Measurements from ENCODE around the gene SHISA5. TPM values are rescaled to one million over a fixed set of nuclear protein-coding genes. Genes with fewer than 3 reads are reported as not detected.

Gene SHISA5
- polyA plus RNA-seq, 2 of the 4 experiments (the other 2 are of a cell fraction), result 87.5 to 94.3 TPM

DNA sequence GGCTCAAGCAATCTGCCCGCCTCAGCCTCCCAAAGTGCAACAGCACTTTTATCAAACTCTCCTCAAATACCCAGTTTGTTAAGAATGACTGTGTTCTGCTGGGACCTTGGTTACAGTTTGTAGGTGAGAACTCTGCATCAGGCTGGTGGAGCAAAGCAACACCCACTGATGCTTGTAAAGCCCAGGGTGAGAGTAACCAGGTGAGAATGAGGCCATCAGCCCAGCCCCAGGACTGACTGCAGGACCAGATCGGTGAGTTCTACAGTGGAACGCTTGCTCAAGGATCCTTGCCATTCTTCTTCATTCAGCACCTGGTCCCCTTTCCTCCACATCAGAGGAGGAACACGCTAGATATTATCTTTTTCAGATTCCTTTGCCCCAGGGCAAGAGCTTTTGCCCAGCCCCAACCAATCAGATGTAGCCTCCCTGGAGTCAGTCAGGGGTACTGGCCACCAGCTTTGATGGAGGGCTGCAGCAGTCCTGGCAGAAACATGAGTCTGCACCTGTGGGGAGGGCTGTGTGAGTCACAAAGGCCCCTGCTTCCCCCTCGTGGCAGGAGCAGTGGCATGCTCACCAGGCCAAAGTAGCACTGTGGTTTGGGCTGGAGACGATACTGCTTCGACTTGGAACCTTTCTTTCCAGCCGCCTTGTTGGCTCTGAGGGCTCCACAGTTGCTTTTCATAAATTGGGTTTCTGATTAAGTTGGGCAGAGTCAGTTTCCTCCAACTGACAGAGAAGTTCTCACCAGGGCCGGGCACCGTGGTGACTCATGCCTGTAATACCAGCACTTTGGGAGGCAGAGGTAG lies 3.5 kb upstream of the SHISA5 start (continued):
- TF ChIP-seq, protein P1, sequence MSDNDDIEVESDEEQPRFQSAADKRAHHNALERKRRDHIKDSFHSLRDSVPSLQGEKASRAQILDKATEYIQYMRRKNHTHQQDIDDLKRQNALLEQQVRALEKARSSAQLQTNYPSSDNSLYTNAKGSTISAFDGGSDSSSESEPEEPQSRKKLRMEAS (IDR thresholded peaks at IDR 0.05), result peak; percentile 67
- TF ChIP-seq CHD2 (IDR thresholded peaks at IDR 0.05; ENCODE audit: low read length, partially characterized antibody), result no peak
- TF ChIP-seq, protein P2, sequence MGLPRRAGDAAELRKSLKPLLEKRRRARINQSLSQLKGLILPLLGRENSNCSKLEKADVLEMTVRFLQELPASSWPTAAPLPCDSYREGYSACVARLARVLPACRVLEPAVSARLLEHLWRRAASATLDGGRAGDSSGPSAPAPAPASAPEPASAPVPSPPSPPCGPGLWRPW (IDR thresholded peaks at IDR 0.05), result no peak

DNA sequence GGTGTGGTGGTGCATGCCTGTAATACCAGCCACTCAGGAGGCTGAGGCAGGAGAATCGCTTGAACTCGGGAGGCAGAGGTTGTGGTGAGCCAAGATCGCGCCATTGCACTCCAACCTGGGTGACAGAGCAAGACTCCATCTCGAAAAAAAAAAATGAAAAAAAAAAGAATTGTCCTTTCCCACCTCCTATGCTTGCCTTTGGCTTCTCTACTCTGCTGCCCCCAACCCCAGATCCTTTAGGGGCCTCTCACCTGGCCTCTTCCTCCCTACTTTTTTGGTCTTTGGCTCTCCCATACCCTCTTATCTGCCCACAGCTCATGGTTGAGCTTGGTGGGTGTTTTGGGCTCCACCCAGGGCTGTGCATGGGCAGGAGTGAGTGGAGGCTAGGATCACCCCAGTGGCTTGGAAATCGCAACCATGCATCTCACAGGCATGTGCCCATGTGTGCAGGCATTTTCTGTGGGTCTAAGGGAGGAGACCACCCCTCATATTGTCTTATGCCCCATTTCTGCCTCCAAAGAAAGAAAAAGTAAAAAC lies 2.1 kb upstream of the SHISA5 start:
- ATAC-seq (no peak), FAIRE-seq (no peak), DNase-seq (ENCODE audit: low read depth in 1 of 2, low spot score in 1 of 2) (no peak)
- CTCF ChIA-PET, result interaction anchor here (1.2 to 2.0 kb wide), 4 partner anchors 33 to 105 kb away, joined by 4 to 8 read pairs (median 5); no protein-coding TSS in a partner anchor
- H3K4me1 ChIP-seq, result peaks cover 32% of the 10 kb centered on the region
- no peak overlapping the region for H3K4me3 ChIP-seq
- POLR2A ChIA-PET, result no interaction called here
- TF ChIP-seq NFE2L2 (conservative IDR thresholded peaks at IDR 0.05; ENCODE audit: low read length), result no peak
- TF ChIP-seq ZC3H11A (IDR thresholded peaks at IDR 0.05), result no peak
- no peak for TF ChIP-seq EHF (CRISPR knock-in tag; IDR thresholded peaks at IDR 0.05)
- no peak for TF ChIP-seq HDAC2 (IDR thresholded peaks at IDR 0.05)
- TF ChIP-seq MAZ (IDR thresholded peaks at IDR 0.05; ENCODE audit: borderline replicate concordance, low read depth, low read length), result no peak
- TF ChIP-seq, protein P3, sequence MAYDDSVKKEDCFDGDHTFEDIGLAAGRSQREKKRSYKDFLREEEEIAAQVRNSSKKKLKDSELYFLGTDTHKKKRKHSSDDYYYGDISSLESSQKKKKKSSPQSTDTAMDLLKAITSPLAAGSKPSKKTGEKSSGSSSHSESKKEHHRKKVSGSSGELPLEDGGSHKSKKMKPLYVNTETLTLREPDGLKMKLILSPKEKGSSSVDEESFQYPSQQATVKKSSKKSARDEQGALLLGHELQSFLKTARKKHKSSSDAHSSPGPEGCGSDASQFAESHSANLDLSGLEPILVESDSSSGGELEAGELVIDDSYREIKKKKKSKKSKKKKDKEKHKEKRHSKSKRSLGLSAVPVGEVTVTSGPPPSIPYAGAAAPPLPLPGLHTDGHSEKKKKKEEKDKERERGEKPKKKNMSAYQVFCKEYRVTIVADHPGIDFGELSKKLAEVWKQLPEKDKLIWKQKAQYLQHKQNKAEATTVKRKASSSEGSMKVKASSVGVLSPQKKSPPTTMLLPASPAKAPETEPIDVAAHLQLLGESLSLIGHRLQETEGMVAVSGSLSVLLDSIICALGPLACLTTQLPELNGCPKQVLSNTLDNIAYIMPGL (CRISPR knock-in tag; IDR thresholded peaks at IDR 0.05; ENCODE audit: borderline replicate concordance), result no peak
- TF ChIP-seq SMC3 (IDR thresholded peaks at IDR 0.05), result no peak
- TF ChIP-seq CBX8 (IDR thresholded peaks at IDR 0.05), result no peak
- no peak for TF ChIP-seq POLR2AphosphoS2 (conservative IDR thresholded peaks at IDR 0.05; ENCODE audit: low read length)
- TF ChIP-seq, protein P4, sequence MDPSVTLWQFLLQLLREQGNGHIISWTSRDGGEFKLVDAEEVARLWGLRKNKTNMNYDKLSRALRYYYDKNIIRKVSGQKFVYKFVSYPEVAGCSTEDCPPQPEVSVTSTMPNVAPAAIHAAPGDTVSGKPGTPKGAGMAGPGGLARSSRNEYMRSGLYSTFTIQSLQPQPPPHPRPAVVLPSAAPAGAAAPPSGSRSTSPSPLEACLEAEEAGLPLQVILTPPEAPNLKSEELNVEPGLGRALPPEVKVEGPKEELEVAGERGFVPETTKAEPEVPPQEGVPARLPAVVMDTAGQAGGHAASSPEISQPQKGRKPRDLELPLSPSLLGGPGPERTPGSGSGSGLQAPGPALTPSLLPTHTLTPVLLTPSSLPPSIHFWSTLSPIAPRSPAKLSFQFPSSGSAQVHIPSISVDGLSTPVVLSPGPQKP (IDR thresholded peaks at IDR 0.05; ENCODE audit: low read depth, low read length), result no peak
- no peak for TF ChIP-seq FOSL2 (IDR thresholded peaks at IDR 0.05)
- no peak for TF ChIP-seq FOSL2 (CRISPR knock-in tag; IDR thresholded peaks at IDR 0.05)
- no peak for TF ChIP-seq TFCP2L1 (CRISPR knock-in tag; IDR thresholded peaks at IDR 0.05)
- H3K27ac ChIP-seq, result no peak overlapping the region
- no peaks in the 10 kb centered on the region for H3K9me3 ChIP-seq
- 93% methylated on average over 6 of the region's 6 CpGs for WGBS (ENCODE audit: missing lambda C conversion rate)
- H3K4me2 ChIP-seq, result no peak overlapping the region

DNA sequence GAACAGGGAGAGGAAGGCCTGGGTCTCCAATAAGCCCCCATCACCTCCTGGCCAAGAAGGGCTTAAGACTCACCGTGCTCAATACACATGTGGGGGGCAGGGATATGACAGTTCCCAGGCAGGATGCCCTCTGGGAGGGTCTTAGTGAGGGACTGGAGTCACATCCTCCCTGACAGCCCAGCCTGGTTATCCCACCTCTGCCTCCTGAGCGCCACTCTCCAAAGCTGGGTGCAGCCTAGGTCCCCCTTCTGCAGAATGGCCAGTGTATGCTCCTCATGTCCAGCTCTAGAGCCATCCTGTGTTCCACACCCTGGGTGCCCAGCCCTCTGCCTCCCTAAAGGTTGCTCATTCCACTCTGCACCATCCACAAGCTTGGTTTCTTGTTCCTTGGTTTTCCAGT lies 1.2 kb upstream of the SHISA5 start:
- H3K27ac ChIP-seq, result peak overlapping the region; percentile 92 to 96; a peak in 4 of 6 replicates

More for the DNA sequence above, 1.2 kb upstream of the SHISA5 start:
- FAIRE-seq (no peak), ATAC-seq (no peak), DNase-seq (ENCODE audit: low read depth in 1 of 2, low spot score in 1 of 2) (no peak)
- POLR2A ChIA-PET, result no interaction called here
- WGBS (ENCODE audit: missing lambda C conversion rate), result 86% methylated on average over 2 of the region's 2 CpGs
- Histone ChIP-seq H3K4me2 (peak overlapping the region; percentile 88), H3K4me3 (no peak overlapping the region; the same call in 2 of the 3 replicates), H3K9me3 (no peaks in the 10 kb centered on the region), H3K4me1 (peaks cover 32% of the 10 kb centered on the region)
- TF ChIP-seq, protein P5, sequence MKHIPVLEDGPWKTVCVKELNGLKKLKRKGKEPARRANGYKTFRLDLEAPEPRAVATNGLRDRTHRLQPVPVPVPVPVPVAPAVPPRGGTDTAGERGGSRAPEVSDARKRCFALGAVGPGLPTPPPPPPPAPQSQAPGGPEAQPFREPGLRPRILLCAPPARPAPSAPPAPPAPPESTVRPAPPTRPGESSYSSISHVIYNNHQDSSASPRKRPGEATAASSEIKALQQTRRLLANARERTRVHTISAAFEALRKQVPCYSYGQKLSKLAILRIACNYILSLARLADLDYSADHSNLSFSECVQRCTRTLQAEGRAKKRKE (CRISPR knock-in tag; IDR thresholded peaks at IDR 0.05; ENCODE audit: low read depth), result no peak
- TF ChIP-seq CEBPB (IDR thresholded peaks at IDR 0.05) (no peak), MAFK (IDR thresholded peaks at IDR 0.05; ENCODE audit: partially characterized antibody) (no peak), CHD4 (IDR thresholded peaks at IDR 0.05; ENCODE audit: borderline replicate concordance) (no peak), CHD2 (IDR thresholded peaks at IDR 0.05; ENCODE audit: low read length, partially characterized antibody) (no peak), POLR2A (IDR thresholded peaks at IDR 0.05; ENCODE audit: low read length) (no peak)
- TF ChIP-seq, protein P4 (IDR thresholded peaks at IDR 0.05; ENCODE audit: low read depth, low read length), result no peak
- CTCF ChIA-PET, result interaction anchor here (0.9 to 1.8 kb wide), 3 partner anchors 32 to 104 kb away, joined by 4 to 6 read pairs (median 6); no protein-coding TSS in a partner anchor

Data from A549 (cell line).